AG04449 (cell line): ENCODE data around the gene KRTAP5-2.

Experiments
- CTCF ChIA-PET: fragments of 350-600 bp; formaldehyde crosslinking; extraction: SDS; loops from one replicate; lab custom pipeline; 2021; ENCODE audit warnings: antibody characterized with exemption; lab: Yijun Ruan, JAX
- POLR2A ChIA-PET: fragments of 400-600, 350-600 bp; formaldehyde crosslinking; extraction: SDS; loops from one replicate; lab custom pipeline; 2020; ENCODE audit warnings: antibody characterized with exemption, inconsistent platforms; lab: Yijun Ruan, JAX
- DNase-seq: peaks from one replicate; pipeline ENCODE4 v3.0.0-alpha.2; 2010; ENCODE audit warnings: low read depth, low spot score
- H3K4me3 ChIP-seq: 2 replicates; pipeline ENCODE4 v1.5.1; 2011; ENCODE audit warnings: low read depth, mild to moderate bottlenecking, control low read depth, low read length
- TF ChIP-seq, protein P1 (sequence below): IDR thresholded peaks from one replicate; pipeline ENCODE4 v1.5.1; 2011; ENCODE audit warnings: mild to moderate bottlenecking, moderate library complexity, low read length, control low read depth, inconsistent platforms; ENCODE audit not compliant: insufficient read depth; ENCODE audit errors: missing control alignments

Gene KRTAP5-2

DNA sequence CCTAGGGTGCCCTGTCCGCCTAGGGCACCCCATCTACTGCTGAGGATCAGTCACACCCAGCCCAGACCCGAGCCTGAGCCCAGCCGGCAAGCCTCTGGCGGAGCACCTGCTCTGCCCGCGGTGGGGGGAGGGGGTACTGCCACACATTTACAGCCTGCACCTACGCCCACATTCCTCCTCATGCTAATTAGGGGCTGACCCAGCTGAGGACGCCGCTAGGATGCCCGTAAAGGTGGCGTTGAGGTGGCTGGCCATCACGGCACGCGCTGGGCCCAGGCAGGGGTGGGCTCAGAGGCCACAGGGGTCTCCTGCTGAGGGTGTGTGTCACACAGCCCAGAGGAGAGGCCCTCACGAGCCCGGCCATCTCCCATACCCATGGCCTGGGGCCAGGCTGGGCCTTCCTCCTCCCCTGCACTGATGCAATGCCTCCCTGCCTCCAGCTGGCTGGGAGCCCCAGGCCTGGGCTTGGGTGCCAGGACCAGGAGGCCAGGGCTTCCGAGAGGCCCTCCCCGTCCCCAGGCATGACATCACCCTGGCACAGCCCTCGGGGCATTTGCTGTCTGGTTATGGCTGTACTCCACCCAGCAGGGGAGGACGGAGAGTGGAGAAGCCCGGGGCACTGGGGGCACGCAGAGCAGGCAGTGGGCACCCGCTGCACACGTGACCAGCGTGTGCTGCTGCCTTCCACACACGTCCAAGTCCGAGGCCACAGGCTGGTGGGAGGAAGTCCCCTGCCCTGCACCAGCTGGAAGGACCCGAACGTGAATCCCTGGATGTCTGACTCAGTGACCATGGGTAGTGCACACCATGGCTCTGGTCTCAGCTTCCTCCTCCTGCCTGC, 38.8 kb downstream of the KRTAP5-2 start:
- CTCF ChIA-PET: interaction anchor here (0.8 to 6.0 kb wide), 7 partner anchors 11 to 93 kb away, joined by 3 to 47 read pairs (median 5); no protein-coding TSS in a partner anchor
- POLR2A ChIA-PET: no interaction called here
- DNase-seq: peak; percentile 34
- no peak overlapping the region for H3K4me3 ChIP-seq
- TF ChIP-seq, protein P1, sequence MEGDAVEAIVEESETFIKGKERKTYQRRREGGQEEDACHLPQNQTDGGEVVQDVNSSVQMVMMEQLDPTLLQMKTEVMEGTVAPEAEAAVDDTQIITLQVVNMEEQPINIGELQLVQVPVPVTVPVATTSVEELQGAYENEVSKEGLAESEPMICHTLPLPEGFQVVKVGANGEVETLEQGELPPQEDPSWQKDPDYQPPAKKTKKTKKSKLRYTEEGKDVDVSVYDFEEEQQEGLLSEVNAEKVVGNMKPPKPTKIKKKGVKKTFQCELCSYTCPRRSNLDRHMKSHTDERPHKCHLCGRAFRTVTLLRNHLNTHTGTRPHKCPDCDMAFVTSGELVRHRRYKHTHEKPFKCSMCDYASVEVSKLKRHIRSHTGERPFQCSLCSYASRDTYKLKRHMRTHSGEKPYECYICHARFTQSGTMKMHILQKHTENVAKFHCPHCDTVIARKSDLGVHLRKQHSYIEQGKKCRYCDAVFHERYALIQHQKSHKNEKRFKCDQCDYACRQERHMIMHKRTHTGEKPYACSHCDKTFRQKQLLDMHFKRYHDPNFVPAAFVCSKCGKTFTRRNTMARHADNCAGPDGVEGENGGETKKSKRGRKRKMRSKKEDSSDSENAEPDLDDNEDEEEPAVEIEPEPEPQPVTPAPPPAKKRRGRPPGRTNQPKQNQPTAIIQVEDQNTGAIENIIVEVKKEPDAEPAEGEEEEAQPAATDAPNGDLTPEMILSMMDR: no peak

DNA sequence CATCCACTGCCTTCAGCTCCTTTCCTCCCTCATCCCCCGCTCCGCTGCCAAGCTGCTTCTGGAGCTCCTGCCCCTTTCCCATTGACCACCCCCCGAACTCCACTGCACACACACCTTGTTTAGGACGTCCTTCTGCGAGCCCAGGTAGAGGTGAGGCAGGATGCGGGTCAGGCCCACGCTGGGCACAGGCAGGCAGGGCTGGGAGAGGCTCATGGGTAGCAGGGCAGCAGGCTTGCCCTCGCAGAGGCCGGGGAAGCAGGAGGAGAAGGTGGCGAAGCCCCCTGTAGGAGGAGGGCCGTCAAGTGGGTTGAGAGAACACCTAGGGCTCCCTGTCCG, 39.4 kb downstream of the KRTAP5-2 start:
- no peak for DNase-seq
- TF ChIP-seq, protein P1: no peak
- ChIA-PET CTCF (interaction anchor here (1.3 to 6.0 kb wide), 6 partner anchors 8 to 17 kb away, joined by 3 to 47 read pairs (median 6); no protein-coding TSS in a partner anchor), POLR2A (no interaction called here)
- no peak overlapping the region for H3K4me3 ChIP-seq

DNA sequence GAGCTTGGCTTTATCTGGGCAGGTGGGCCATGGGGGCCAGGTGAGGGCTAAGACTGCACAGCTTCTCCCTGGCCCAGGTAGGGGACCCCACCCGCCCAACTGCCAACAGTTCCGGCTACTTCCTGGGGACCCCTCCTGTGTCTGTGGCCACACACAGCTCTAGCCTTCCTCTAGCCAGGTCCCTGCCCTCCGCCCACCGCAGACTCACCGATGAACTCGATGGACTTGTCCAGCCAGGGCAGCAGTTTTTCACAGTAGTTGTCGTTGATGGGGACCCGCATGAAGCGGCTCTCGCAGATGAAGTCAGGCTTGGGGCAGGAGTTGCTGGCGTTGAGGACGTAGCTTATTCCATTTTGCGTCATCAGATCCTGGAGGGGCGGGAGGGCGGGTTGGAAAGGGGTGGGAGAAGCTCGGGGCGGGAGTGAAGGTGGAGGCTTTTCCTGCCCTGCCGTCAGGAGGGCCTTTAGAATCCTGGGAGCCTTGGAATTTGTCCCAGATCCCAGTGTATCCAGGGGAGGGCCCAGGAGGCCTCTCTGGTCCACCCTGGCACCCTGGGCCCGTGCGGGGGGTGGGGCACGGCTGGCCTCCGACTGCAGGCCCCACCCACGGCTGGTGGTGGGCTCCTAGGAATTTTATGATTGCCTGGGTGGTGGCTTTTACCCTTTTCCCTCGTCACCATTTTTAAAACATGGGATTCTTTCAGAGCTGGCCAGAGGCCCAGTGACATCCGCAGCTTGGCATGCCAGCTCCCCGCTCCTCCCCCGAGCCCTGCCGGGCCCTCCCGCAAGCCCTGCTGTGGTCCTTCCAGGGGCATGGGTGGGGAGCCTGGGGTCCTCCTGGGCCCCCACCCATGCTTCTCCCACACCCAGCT, 40.0 kb downstream of the KRTAP5-2 start:
- CTCF ChIA-PET: interaction anchor here (0.9 to 6.0 kb wide), 6 partner anchors 8 to 17 kb away, joined by 3 to 47 read pairs (median 6); partner anchors contain the start of gene DUSP8
- POLR2A ChIA-PET: interaction anchor here (0.6 kb wide), 1 partner anchor 10 kb away, joined by 4 read pairs; no protein-coding TSS in a partner anchor
- TF ChIP-seq, protein P1: no peak
- no peak overlapping the region for H3K4me3 ChIP-seq
- peak; percentile 55 for DNase-seq

DNA sequence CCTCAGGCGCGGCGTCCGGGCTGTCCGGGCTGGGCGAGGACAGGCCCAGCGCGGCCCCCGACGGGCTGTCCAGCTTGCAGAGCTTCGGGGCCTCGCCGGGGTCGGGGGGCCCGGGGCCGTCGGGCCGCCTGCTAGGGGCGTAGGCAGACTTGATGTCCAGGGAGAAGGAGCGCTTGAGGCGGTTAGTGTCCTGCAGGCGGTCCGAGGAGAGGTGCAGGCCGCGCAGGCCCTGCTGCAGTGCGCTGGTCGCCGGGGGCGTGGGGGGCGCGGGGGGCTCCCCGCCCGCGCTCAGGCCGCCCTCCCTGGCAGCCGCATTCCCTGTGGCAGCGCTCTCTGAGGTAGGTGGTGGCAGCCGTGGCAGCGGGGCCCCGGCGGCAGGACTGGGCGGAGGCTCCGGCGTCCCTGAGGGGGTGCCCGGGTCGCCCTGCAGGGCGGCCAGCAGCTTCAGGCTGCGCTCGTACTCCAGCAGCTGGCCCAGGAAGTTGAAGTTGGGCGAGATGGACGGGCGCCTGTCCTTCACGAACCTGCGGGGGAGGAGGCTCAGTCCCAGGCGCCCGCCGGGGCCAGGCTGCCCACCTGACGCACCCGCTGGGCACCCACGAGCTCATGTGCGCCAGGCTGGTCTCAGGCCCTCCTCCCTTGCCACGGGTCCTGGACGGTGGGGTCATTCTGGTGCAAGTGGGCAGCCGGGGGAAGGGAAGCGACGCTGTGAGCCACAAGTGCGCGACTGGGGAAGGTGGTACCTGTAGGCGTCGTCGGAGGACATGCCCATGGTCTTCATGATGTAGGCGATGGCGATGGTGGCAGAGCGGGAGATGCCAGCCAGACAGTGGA, 40.8 kb downstream of the KRTAP5-2 start:
- TF ChIP-seq, protein P1: no peak
- ChIA-PET POLR2A (no interaction called here), CTCF (interaction anchor here (0.9 to 6.0 kb wide), 5 partner anchors 9 to 18 kb away, joined by 3 to 47 read pairs (median 5); partner anchors contain the start of gene DUSP8)
- no peak overlapping the region for H3K4me3 ChIP-seq
- DNase-seq: no peak

DNA sequence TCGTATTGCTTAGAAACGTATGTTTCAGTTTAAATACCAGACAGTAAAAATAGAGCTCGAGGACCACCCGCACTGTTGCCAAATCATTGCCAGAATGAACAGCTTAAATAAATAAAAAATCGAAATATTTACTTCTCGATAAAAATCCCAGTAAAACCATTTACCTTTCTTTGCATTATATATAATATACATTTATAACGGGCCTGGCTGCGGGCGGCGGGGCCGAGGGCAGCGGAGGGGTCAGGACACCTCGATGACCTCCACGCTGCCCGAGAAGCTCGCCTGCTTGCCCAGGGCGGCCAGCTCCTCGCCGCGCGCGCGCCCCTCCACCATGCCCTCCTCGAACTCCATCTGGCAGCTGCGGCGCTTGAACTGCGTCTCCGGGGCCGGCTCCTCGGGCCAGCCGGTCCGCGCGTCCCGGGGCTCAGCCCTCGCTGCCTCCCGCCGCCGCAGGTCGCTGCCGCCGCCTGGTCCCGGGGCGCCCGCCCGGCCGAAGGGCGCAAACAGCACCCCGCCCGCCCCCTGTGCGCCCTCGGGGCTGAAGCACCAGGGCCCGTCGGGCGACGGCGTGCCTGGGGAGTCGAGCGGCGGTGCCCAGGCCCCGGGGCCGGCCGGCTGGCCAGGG, 41.7 kb downstream of the KRTAP5-2 start:
- POLR2A ChIA-PET: no interaction called here
- CTCF ChIA-PET: interaction anchor here (0.6 to 6.0 kb wide), 3 partner anchors 10 to 354 kb away, joined by 3 to 41 read pairs (median 10); no protein-coding TSS in a partner anchor
- TF ChIP-seq, protein P1: no peak
- no peak overlapping the region for H3K4me3 ChIP-seq
- no peak for DNase-seq
